ENCODE data around the gene VPS16.
"Not testable (repeated sequence)": the region's sequence is repeated elsewhere in the genome, so short reads cannot be mapped to it uniquely, and the experiment has no call there.

The VPS16 gene

DNA sequence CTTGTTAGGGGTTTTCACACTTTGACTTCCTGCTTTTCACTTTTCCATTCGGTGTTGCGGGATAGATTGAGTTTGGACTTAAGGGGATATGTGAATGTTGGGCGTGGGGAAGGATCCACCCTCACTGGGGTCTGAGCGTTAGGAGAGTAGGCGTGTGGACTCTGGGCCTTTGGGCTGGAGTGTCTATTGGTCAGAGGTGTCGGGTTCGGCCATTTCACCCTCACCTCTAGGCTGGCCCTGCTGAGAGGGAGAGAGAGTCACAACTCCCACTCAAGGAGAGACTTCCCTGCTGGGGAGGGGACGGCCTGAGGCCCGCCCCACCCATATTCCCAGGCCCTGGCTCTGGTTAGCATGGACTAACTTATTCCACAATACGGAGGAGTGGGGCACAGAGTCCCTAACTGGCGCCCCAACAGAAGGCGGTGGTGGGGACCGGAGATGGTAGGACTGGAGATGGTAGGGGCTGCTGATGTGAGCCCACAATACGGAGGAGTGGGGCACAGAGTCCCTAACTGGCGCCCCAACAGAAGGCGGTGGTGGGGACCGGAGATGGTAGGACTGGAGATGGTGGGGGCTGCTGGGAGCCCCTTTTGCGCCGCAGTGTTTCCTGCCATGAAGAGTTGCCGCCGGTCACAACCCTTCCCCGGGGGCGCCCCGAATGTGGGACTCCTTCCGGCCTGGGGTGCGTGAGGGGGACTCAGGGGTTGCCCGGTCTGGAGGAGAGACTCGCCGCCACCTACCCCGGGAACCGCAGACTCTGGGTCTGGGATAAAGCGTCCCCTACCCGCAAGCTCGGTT lies 31.3 kb downstream of the VPS16 start:
- no peak for DNase-seq (ENCODE audit: low read depth)

DNA sequence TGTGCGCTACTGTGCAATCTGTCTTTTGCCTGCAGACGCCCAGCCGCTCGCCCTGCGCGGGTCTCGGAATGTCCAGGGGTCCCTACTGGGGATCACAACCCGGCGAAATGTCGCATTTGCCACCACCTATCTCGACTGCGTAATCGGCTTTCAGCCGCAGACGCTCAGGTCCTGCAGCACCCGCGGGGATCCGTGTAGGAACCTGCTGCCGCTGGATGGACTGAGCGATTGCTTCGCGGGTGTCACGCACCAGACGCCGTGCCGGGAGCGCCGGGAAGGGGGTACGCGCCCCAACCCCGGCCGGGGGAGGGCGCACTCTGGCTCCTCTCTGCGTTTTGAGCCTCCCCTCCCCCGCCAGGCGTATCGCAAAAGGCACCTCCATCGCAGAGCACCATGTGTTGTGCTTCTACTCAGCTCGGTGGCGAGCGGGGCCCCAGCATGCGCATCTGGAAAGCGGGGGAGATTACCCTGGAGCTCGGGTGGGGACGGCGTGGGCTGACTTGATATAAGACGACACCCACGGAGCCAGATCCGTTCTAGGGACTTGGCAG lies 32.0 kb downstream of the VPS16 start:
- no peak for DNase-seq (ENCODE audit: low read depth)

DNA sequence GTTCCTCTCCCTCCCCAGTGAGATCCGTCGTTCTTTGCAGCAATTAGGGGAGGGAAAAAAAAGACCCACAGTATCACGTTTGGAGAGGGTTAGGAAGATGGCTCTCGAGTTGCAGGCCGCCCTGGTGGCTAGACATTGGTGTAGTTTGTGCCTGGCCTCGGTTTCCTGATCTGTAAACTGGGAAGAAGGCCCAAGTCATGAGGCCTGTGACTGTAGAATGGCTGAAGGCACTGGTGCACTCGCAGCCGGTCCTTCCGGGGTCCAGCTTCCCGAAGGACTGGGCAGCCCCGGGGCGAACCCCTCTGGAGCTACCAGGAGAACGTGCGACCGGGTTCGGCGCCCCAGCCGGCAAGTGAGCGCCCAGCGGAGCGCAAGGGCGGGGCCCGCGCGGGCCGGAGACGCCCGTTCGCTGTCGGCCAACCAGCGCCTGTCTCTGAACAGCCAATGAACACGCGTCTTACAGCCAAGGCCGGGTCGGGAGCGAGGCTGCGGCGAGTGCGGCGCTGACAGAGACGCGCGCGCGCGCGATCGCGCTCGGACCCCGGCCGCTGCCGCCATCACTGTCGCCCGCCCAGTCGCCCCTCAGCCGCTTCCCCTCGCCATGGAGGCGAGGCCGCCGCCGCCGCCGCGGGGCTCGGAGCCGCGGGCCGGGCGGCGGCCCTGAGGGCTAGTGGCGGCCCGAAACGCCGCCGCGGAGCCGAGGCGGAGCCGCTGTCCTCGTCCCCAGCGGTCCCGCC lies 32.6 kb downstream of the VPS16 start, which contains the start of gene PTPRA:
TSS of gene PTPRA (plus strand) at position 472 of the 737 bp plus-strand sequence. CDS start 90,797 bp downstream, outside the sequence.
- peak; percentile 81 for DNase-seq (ENCODE audit: low read depth)

DNA sequence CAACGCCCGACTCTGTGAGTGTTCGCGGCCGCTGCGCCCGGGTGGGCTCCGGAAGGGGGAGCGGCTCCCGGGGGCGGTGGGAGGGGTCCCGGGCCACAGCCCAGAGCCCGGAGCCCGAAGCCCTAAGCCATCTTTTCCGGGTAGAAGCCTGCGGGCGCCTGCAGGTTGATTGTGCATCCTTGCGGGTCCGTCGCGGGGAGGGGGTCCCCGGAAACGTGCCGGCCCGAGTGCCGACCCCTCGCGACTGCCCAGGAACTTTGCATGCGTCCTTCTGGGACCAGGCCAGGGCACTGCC lies 33.1 kb downstream of the VPS16 start:
- DNase-seq (ENCODE audit: low read depth) = no peak

DNA sequence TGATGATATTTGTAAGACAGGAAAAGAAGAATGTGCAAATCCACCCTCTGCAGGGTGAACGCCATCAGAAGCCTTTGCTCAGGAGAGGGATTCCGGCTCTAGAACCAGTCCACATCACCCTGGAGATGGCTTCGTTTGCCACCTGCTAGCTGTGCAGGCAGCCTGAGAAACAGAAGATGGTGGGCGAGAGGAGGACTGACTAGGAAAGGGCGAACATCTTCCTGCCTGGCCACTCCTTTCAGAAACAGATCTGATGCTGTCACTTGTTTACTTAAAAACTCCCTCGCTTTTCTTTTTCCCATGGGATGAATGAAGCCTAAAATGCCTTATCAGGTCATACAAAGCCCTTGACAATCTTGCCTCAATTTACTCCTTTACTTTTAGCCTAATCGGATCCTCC lies 33.9 kb downstream of the VPS16 start:
- DNase-seq (ENCODE audit: low read depth) = no peak

DNA sequence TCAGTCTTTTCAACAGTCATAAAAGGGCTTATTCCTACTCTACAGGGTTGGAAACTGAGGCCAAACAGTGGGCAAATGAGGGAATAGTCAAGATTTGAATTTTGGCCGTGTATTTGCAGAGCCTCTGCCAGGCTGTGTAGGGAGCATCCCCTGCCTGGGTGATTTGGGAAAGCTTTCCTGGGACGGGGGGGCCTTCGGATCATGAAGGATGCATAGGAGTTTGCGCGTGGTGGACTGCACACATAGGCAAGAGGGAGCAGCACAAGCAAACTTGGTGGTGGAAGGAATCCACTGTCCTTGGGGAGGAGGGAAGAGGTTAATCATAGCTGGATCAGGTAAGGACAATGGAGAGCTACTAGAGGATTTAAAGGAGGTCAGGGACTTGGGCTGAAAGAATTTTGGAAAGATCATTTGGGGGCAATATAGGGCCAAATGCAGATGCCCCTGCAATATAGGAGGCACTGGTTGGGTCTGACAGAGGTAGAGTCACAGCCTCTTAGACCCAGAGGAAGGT lies 35.2 kb downstream of the VPS16 start:
- no peak for DNase-seq (ENCODE audit: low read depth)

DNA sequence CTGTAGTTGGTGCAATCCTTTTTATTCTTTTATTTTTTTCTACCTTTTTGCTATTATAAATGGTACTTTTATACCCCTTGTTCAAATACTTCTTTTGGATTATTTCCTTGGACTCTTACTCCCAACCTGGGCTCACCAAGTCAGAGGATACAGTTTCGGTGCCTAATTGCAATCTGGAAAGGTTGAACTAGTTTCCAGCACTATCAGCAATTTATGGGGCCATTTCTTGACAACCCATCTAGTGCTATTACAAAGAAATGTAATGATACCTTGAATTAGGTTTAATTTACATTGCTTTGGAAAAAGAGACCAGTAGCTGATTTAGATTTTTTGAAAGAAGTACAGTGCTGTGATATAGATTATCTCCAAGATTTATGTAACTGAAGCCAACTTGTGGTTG lies 38.0 kb downstream of the VPS16 start:
- DNase-seq (ENCODE audit: low read depth) = no peak

DNA sequence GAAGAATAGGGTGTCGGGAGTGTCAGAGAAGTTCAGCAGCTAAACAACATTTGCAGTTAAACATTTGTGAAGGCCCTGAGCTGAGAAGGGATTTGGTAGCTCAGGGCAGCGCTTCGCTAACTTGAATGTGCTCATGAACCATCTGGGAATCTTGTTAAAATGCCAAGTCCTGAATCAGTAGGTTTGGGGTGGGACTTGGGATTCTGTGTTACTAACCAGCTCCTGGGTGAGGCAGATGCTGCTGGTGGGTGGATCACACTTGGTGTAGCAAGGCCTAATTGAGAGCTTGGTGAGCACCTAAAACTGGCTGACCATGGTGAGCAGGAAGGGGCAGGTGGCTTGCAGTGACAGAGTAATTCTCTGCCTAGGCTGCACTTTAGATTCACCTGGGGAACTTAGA lies 38.6 kb downstream of the VPS16 start:
- no peak for DNase-seq (ENCODE audit: low read depth)

DNA sequence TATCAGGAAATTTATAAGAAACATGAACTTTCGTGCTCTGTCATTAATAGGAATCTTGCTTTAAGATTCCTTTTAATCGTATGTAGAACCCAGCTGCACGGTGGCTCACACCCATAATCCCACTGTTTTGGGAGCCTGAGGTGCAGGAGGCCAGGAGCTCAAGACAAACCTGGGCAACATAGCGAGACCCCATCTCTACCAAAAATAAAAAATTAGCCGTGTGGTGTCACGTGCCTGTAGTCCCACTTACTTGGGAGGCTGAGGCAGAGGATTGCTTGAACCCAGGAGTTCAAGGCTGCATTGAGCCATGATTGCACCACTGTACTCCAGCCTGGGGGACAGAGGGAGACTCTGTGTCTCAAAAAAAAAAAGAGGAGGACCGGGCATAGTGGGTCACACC lies 40.1 kb downstream of the VPS16 start:
- DNase-seq (ENCODE audit: low read depth) = no peak

DNA sequence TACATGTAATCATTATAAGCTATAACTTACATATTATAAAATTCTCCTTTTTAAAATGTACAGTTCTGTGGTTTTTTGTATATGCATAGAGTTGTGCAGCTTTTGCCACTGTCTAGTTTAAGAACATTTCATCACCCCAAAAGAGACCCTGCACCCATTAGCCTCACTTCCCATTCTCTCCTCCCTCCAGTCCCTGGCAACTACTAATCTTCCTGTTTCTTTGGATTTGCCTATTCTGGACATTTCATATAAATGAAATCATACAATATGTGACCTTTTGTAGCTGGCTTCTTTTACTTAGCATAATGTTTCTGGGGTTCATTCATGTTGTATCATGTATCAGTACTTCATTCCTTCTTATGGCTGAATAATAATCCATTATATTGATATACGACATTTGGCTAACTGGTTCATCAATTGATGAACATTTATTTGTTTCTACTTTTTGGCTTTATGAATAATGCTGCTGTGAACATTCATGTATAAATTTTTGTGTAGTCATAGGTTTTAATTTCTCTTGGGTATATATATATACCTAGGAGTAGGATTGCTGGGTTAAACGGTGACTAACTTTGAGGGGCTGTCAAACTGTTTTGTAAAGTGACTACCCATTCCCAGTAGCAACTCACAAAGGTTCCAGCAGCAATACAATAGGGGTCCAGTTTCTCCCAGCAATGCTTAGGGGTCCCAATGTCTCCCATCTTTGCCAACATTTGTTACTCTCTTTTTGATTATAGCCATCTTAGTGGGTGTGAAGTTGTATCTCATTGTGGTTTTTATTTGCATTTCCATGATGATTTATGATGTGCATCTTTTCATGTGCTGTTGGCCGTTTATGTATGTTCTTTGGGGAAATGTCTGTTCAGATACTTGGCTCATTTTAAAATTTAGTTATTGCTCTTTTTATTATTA lies 43.4 kb downstream of the VPS16 start:
- DNase-seq (ENCODE audit: low read depth) = no peak

DNA sequence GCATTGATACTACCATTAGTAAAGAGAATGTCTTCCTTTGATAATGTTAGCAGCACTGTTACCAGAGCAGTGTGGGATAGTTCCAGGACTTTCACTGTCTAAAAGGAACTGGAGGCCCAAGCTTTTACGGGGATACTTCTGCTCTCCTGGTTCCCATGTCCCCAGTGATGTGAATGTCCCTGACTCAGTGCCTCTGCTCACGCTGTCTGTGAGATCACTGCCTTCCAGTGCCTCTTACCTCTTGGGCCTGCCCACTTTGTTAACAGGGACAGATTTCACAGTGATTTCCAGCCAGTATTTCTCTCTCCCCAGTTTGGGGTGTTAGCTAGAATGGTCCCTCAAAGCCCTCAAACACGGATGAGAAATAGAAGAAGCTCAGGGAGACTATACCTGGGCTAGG lies 47.2 kb downstream of the VPS16 start:
- DNase-seq (ENCODE audit: low read depth) = no peak

DNA sequence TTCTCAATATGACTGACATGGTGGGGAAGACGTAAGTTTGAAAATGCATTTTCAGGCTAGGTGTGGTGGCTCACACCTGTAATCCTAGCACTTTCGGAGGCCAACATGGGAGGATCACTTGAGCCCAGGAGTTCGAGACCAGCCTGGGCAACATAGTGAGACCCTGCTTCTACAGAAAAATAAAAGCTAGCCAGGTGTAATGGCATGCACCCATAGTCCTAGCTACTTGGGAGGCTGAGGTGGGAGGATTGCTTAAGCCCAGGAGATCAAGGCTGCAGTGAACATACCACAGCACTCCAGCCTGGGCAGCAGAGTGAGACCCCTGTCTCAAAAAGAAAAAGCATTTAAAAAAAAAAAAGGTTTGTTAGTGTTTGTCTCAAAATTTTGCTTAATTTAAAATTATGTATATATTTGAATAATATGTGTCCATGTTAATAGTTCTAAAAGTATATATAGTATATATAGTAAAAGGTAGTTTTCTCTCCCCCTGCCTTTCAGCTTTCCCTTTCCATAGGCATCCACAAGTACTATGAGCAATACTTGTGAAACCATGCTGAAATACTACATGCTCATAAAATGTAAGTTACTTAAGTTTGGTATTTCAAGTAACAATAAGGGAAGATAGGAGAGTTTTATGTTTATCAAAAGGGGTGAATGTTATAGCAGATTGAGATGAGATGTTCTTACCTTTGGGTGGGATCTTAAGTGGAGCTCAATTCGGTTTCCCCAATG lies 47.8 kb downstream of the VPS16 start:
- DNase-seq (ENCODE audit: low read depth) = no peak

DNA sequence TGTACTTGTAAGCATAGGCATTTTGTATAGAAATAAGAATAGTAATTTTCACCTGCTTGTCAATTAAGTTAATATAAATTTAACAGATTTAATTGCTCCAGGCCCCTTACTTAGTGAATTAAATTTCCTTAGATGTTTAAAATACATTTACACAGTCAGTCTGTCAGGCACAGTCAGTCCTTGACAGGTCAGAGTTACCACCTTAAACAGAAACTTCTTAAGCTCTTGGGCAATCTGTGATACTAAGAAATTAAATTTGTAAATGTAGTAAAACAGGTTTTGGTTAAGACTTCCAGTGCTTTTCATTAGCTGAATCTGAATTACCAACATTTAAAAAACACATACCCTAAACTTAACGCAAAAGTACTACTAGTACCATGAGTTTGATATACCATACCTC lies 48.7 kb downstream of the VPS16 start:
- DNase-seq (ENCODE audit: low read depth) = no peak

DNA sequence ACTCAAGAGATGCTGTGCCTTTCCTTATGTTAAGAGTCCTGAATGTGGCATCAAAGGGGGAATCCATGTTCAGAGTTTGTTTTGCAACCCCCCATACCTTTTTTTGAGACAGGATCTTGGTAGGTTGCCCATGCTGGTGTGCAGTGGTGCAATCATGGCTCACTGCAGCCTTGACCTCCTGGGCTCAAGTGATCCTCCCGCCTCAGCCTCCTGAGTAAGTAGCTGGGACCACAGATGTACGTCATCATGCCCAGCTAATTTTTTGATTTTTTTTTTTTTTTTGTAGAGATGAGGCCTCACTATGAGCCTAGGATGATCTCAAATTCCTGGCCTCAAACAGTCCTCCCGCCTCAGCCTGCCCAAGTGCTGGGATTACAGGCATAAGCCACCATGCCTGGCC lies 49.3 kb downstream of the VPS16 start:
- DNase-seq (ENCODE audit: low read depth) = no peak

DNA sequence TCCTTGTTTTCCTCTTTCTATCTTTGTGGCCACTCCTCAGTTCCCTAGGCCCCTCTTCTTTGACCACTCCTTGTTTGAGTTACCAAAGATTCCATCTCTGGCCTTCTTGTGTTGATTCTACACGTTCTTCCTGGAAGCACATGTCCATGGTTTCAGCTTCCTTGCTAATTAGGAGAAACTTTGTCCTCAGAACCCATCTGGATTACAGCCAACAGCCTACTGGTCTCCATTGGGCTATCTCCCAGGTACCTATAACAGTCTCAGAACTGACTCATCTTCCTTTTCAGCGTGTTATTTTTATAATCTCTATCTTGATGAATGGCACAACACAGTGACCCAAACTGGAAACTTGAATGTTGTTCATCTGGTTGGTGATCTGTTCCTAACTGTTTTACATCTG lies 50.2 kb downstream of the VPS16 start:
- no peak for DNase-seq (ENCODE audit: low read depth)

DNA sequence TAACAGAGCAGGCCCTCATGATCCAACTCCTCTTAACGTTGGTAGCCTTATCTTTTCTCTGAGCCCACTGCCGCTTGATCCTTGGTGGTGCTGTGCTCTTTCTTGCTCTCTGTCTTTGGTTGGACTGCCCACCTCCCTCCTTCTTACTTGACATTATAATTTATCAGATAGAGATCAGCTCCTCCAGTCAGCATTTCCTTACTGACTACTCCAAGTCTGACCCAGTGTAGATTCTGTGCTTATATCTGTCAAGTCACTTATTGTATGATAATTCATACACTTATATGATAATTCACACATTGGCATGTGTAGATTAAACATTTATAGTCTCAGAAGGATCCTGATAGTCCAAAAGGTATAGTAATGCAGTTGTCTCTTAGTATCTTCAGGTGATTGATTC lies 50.8 kb downstream of the VPS16 start:
- no peak for DNase-seq (ENCODE audit: low read depth)

DNA sequence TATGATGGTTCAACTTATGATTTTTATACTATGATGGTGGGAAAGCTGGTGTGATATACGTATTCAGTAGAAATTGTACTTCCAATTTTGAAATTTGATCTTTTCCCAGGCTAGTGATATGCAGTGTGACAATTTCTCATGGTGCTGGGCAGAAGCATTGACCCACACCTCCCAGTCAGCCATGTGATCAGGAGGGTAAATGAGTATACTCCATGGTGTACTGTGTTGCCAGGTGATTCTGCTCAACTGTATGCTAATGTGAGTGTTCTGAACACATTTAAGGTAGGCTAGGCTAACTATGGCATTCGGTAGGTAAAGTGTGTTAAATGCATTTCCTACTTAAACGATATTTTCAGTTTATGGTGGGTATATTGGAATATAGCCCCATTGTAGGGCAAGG lies 51.8 kb downstream of the VPS16 start:
- no peak for DNase-seq (ENCODE audit: low read depth)

DNA sequence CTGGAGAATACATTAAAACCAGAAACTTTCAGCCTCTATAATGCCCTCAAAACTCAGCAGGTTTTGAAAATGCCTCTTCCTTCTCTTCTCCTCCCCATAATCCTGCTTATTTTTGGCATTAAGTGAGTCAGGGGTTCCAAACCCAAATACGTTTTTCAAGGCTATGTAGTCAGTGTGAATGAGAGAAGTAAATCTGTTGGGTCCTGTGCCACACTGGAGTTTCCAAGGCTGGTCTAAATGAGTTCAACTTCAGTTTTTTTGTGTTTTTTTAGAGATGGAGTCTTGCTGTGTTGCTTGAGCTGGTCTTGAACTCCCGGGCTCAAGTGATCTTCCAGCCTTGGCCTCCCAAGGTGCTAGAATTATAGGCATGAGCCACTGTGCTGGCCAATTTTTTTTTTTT lies 53.7 kb downstream of the VPS16 start:
- no peak for DNase-seq (ENCODE audit: low read depth)

DNA sequence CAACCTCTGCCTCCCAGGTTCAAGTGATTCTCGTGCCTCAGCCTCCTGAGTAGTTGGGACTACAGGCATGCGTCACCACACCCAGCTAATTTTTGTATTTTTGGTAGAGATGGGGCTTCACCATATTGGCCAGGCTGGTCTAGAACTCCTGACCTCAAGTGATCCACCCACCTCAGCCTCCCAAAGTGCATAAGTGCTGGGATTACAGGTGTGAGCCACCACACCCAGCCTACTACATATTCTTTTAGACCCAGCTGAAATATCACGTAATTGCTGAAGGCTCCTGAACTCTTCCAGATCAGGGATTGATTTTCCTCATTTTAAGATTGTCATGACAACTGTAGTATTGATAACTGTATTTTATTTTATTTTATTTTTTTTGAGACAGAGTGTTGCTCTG lies 54.6 kb downstream of the VPS16 start:
- DNase-seq (ENCODE audit: low read depth) = not testable (repeated sequence)

DNA sequence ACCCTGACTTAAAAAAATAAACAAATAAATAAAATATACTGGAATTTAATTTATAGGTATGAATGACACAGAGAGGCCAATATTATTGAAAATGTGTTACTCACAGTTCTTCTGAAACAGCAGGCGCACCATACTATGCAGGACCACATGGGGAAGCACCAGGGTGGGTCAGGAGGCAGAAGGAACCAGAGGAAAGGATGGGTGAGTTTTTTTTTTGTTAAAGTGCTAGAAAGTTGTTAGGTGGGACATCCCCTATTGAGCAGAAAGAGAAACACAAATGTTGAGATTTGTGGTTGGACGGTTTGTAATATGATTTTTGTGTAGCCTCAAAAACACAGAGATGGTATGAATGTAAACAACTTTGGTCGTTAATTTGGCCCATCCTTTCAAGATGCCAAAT lies 58.7 kb downstream of the VPS16 start:
- DNase-seq (ENCODE audit: low read depth) = no peak

DNA sequence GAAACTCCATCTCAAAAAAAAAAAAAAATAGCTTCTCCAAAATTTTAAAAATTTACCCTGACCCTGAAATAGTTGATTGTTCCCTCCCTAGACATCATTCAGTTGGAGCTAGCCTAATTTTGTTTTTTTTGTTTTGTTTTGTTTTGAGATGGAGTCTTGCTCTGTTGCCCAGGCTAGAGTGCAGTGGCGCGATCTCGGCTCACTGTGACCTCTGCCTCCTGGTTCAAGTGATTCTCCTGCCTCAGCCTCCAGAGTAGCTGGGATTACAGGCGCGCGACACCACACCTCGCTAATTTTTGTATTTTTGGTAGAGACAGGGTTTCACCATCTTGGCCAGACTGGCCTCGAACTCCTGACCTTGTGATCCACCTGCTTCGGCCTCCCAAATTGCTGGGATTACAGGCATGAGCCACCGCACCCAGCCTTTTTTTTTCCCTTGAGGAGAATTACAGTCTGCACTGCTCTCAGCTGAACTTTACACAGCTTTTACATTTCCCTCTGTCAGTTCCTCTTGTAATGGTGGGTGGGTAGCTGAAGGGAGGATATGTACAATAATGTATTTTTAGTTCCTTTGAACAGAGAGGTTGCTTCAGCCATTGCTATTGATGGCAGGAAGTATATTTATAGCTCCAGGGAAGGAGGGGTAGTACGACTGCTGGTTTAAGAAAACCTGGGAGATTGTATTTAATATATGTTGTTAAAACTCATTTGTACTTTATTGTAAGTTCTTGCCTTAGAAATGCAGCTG lies 60.5 kb downstream of the VPS16 start:
- DNase-seq (ENCODE audit: low read depth) = no peak
